Uterus (tissue), 4 donors: ENCODE results near the gene SCP2. TPM values are rescaled to one million over a fixed set of nuclear protein-coding genes. Genes with fewer than 3 reads are reported as not detected.

ENCODE experiments used
- DNase-seq, 2 donors: peaks; one replicate each; pipeline ENCODE4 v3.0.0-alpha.2; 2019 to 2020
- H3K27ac ChIP-seq, 2 donors: fragments of 200-600 bp; sonication (generic); 1 replicate in 1 of 2; 2 replicates in 1 of 2; pipeline ENCODE4 v1.5.1; 2016 to 2018
- H3K27me3 ChIP-seq, 2 donors: fragments of 200-600 bp; sonication (generic); one replicate each; pipeline ENCODE4 v1.5.1; 2018 to 2019; ENCODE audit warnings: control low read depth in 1 of 2
- H3K36me3 ChIP-seq, 2 donors: fragments of 200-600 bp; sonication (generic); one replicate each; pipeline ENCODE4 v1.5.1; 2019; ENCODE audit warnings: control low read depth in 1 of 2
- H3K4me1 ChIP-seq, 2 donors: fragments of 200-600 bp; sonication (generic); one replicate each; pipeline ENCODE4 v1.5.1; 2018 to 2019; ENCODE audit warnings: control low read depth in 1 of 2
- H3K4me3 ChIP-seq, 2 donors: fragments of 200-600 bp; sonication (generic); 1 replicate in 1 of 2; 2 replicates in 1 of 2; pipeline ENCODE4 v1.5.1; 2018 to 2019; ENCODE audit warnings: mild to moderate bottlenecking in 1 of 2
- H3K9me3 ChIP-seq, 2 donors: fragments of 200-600 bp; sonication (generic); one replicate each; pipeline ENCODE4 v1.5.1; 2019; ENCODE audit warnings: control low read depth in 1 of 2
- POLR2A ChIP-seq, 2 donors: fragments of 450-650 bp; IDR thresholded peaks; one replicate each; pipeline ENCODE4 v1.6.1; 2016; ENCODE audit warnings: antibody characterized with exemption in 2 of 2, mild to moderate bottlenecking in 1 of 2, moderate library complexity in 1 of 2
- intact Hi-C: fragments of 100-400 bp; cut with DNase I; formaldehyde crosslinking; loops from one replicate; pipeline ENCODE4 v1.15.1; 2023; ENCODE audit warnings: low total_unique reads
- total RNA-seq, 4 donors: library from RNA; depleted of rRNA in 3 of 4; stranded (reverse); fragments of >200 nt in 3 of 4; gene quantifications; one replicate each; pipeline versions ENCODE4 v1.1.0 to v1.2.4, GENCODE V29; 2014 to 2023
- TF ChIP-seq, protein P1 (sequence below), 4 experiments: fragments of 200-600 bp in 2 of 4; fragments of 450-650 bp in 2 of 4; sonication (generic) in 2 of 4; IDR thresholded peaks; one replicate each; pipeline ENCODE4 v1.5.1; 2016 to 2019; ENCODE audit warnings: antibody characterized with exemption in 4 of 4, mild to moderate bottlenecking in 2 of 4, moderate library complexity in 1 of 4
- donor health status: DM: yes; HTN: yes; CAD: no.

The SCP2 gene
- total RNA-seq, 4 donors from 2014 or later: 29.2 to 151 (median 84.6) TPM

DNA sequence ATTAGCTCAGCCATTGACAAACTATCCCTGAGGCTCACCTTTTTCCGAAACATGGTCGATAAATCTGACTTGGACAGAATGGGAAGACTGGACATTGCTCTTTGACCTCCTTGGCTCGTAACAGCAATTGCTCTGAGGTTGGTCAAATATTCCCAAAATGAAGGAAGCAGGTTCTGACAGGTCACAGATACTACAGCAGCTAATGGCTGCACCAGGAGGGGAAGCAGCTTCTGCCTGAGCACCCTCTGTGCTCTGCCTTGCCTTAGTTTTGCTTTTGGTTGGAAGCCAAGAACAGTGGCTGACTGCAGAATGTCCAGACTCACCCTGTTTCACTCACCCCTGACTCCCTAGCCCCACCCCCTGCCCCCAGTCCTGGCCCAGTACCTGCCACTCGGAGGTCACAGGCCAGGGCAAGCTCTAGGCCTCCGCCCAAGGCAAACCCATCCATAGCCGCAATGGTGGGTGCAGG is 20.9 kb upstream of the SCP2 start:
- H3K9me3 ChIP-seq: no peaks in the 10 kb centered on the region
- no peaks in the 10 kb centered on the region for H3K27me3 ChIP-seq
- no peaks in the 10 kb centered on the region for H3K4me1 ChIP-seq
- intact Hi-C loops: no loop called here
- no peaks in the 10 kb centered on the region for H3K36me3 ChIP-seq
- no peak overlapping the region for H3K4me3 ChIP-seq
- no peak overlapping the region for H3K27ac ChIP-seq
- DNase-seq: no peak
- TF ChIP-seq, protein P1, sequence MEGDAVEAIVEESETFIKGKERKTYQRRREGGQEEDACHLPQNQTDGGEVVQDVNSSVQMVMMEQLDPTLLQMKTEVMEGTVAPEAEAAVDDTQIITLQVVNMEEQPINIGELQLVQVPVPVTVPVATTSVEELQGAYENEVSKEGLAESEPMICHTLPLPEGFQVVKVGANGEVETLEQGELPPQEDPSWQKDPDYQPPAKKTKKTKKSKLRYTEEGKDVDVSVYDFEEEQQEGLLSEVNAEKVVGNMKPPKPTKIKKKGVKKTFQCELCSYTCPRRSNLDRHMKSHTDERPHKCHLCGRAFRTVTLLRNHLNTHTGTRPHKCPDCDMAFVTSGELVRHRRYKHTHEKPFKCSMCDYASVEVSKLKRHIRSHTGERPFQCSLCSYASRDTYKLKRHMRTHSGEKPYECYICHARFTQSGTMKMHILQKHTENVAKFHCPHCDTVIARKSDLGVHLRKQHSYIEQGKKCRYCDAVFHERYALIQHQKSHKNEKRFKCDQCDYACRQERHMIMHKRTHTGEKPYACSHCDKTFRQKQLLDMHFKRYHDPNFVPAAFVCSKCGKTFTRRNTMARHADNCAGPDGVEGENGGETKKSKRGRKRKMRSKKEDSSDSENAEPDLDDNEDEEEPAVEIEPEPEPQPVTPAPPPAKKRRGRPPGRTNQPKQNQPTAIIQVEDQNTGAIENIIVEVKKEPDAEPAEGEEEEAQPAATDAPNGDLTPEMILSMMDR (IDR thresholded peaks at IDR 0.05): no peak
- no peak for TF ChIP-seq POLR2A (IDR thresholded peaks at IDR 0.05)

DNA sequence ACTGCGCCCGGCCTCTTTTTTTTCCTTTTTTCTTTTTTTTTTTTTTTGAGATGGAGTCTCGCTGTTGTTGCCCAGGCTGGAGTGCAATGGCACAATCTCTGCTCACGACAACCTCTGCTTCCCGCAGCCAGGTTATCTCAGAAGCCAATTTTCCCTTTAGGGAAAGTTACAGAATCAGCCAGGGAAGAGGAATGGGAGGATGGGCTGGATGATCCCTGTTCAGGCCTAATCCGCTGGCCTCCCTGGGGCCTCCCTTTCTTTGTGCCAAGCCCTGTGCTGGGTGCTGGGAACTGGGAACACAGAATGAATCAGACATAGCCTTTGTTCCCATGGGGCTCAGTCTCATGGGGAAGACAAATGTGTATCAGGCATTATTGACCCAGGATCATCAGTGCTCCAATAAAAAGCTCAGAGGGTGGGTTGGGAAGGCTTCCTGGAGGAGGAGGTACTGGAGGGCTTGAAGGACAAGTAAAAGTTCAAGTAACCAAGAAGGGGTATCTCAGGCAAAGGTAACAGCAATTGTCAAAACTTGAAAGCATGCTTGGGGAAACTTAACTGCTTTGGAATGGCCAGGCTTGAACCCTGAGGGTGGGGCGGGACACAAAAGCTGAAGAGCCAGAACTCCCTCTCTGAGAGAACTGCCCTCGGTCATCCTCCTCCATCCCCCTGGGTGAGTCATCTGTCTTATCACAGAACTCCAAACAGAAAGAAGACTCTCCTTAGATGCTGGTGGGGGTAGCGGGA is 19.8 kb upstream of the SCP2 start:
- no peaks in the 10 kb centered on the region for H3K36me3 ChIP-seq
- intact Hi-C loops: no loop called here

GRCh38 chr1:52907812-52908153 is 19.3 kb upstream of the SCP2 start:
- no peak for DNase-seq
- H3K36me3 ChIP-seq: no peaks in the 10 kb centered on the region
- H3K9me3 ChIP-seq: no peaks in the 10 kb centered on the region
- no peaks in the 10 kb centered on the region for H3K4me1 ChIP-seq
- H3K27ac ChIP-seq: no peak overlapping the region
- intact Hi-C loops: no loop called here
- no peak for TF ChIP-seq POLR2A (IDR thresholded peaks at IDR 0.05)
- TF ChIP-seq, protein P1 (IDR thresholded peaks at IDR 0.05): no peak
- H3K27me3 ChIP-seq: no peaks in the 10 kb centered on the region
- H3K4me3 ChIP-seq: no peak overlapping the region

More for the DNA sequence above, 19.8 kb upstream of the SCP2 start:
- Histone ChIP-seq H3K4me3 (no peak overlapping the region), H3K27ac (no peak overlapping the region), H3K4me1 (no peaks in the 10 kb centered on the region), H3K9me3 (no peaks in the 10 kb centered on the region), H3K27me3 (no peaks in the 10 kb centered on the region)
- TF ChIP-seq, protein P1 (IDR thresholded peaks at IDR 0.05): no peak
- TF ChIP-seq POLR2A (IDR thresholded peaks at IDR 0.05): no peak
- DNase-seq: no peak

- H3K4me3 ChIP-seq: no peak overlapping the region
These were observed 15.5 kb upstream of the SCP2 start for GRCh38 chr1:52911541-52911940.

GRCh38 chr1:52913014-52913413 is 14.1 kb upstream of the SCP2 start:
- Histone ChIP-seq H3K4me3 (no peak overlapping the region), H3K27ac (no peak overlapping the region), H3K4me1 (no peaks in the 10 kb centered on the region), H3K27me3 (no peaks in the 10 kb centered on the region), H3K9me3 (no peaks in the 10 kb centered on the region), H3K36me3 (no peaks in the 10 kb centered on the region)
- TF ChIP-seq, protein P1 (IDR thresholded peaks at IDR 0.05): no peak
- no peak for TF ChIP-seq POLR2A (IDR thresholded peaks at IDR 0.05)
- DNase-seq: no peak
- intact Hi-C loops: no loop called here

More at GRCh38 chr1:52911541-52911940, 15.5 kb upstream of the SCP2 start:
- intact Hi-C loops: no loop called here
- H3K27ac ChIP-seq: no peak overlapping the region
- no peaks in the 10 kb centered on the region for H3K9me3 ChIP-seq
- no peaks in the 10 kb centered on the region for H3K27me3 ChIP-seq
- DNase-seq: no peak
- TF ChIP-seq, protein P1 (IDR thresholded peaks at IDR 0.05): no peak
- TF ChIP-seq POLR2A (IDR thresholded peaks at IDR 0.05): no peak
- no peaks in the 10 kb centered on the region for H3K4me1 ChIP-seq
- no peaks in the 10 kb centered on the region for H3K36me3 ChIP-seq
